HEK293T (cell line): ENCODE data around the gene IRF7.

Experiments
- CTCF ChIA-PET: fragments of 350-600 bp; formaldehyde crosslinking; extraction: SDS; loops from one replicate; lab custom pipeline; 2021; ENCODE audit warnings: antibody characterized with exemption, inconsistent platforms; lab: Yijun Ruan, JAX
- POLR2A ChIA-PET: fragments of 350-600 bp; formaldehyde crosslinking; extraction: SDS; loops from one replicate; lab custom pipeline; 2020; ENCODE audit warnings: antibody characterized with exemption, inconsistent platforms; lab: Yijun Ruan, JAX
- DNase-seq: peaks from one replicate; pipeline ENCODE4 v3.0.0; 2012; ENCODE audit warnings: mixed read lengths; ENCODE audit errors: extremely low spot score
- ARNT ChIP-seq: fragments of 450-650 bp; IDR thresholded peaks from 2 replicates; pipeline ENCODE4 v1.6.1; 2017; ENCODE audit warnings: mild to moderate bottlenecking
- BHLHE40 ChIP-seq: fragments of 450-650 bp; IDR thresholded peaks from 2 replicates; pipeline ENCODE4 v1.6.1; 2016; ENCODE audit warnings: mild to moderate bottlenecking, moderate library complexity, borderline replicate concordance
- CTBP1 ChIP-seq: fragments of 450-650 bp; IDR thresholded peaks from 2 replicates; pipeline ENCODE4 v1.6.1; 2016; ENCODE audit warnings: borderline replicate concordance
- ELF4 ChIP-seq: fragments of 450-650 bp; IDR thresholded peaks from 2 replicates; pipeline ENCODE4 v1.6.1; 2017; ENCODE audit warnings: antibody characterized with exemption
- FOXA1 ChIP-seq: fragments of 450-650 bp; IDR thresholded peaks from 2 replicates; pipeline ENCODE4 v1.6.1; 2016; ENCODE audit warnings: mild to moderate bottlenecking
- FOXK2 ChIP-seq: fragments of 450-650 bp; IDR thresholded peaks from 2 replicates; pipeline ENCODE4 v1.6.1; 2016; ENCODE audit warnings: mild to moderate bottlenecking
- FOXM1 ChIP-seq: fragments of 450-650 bp; IDR thresholded peaks from 2 replicates; pipeline ENCODE4 v1.6.1; 2017; ENCODE audit warnings: mild to moderate bottlenecking, borderline replicate concordance
- HDGF ChIP-seq: fragments of 450-650 bp; IDR thresholded peaks from 2 replicates; pipeline ENCODE4 v1.6.1; 2017; ENCODE audit warnings: antibody characterized with exemption, borderline replicate concordance
- L3MBTL2 ChIP-seq: fragments of 450-650 bp; conservative IDR thresholded peaks from 2 replicates; pipeline ENCODE4 v1.6.1; 2016; ENCODE audit warnings: mild to moderate bottlenecking
- LEF1 ChIP-seq: fragments of 450-650 bp; IDR thresholded peaks from 2 replicates; pipeline ENCODE4 v1.6.1; 2017; ENCODE audit warnings: mild to moderate bottlenecking, borderline replicate concordance
- NFRKB ChIP-seq: fragments of 450-650 bp; IDR thresholded peaks from 2 replicates; pipeline ENCODE4 v1.6.1; 2016; ENCODE audit warnings: mild to moderate bottlenecking, moderate library complexity
- PKNOX1 ChIP-seq: fragments of 450-650 bp; IDR thresholded peaks from 2 replicates; pipeline ENCODE4 v1.6.1; 2016
- SP1 ChIP-seq: fragments of 450-650 bp; IDR thresholded peaks from 2 replicates; pipeline ENCODE4 v1.6.1; 2017
- SUZ12 ChIP-seq: fragments of 450-650 bp; IDR thresholded peaks from 2 replicates; pipeline ENCODE4 v1.6.1; 2016; ENCODE audit warnings: mild to moderate bottlenecking
- TARDBP ChIP-seq: fragments of 450-650 bp; IDR thresholded peaks from 2 replicates; pipeline ENCODE4 v1.6.1; 2016
- ZNF384 ChIP-seq: fragments of 450-650 bp; IDR thresholded peaks from 2 replicates; pipeline ENCODE4 v1.6.1; 2016

The IRF7 gene

GRCh38 chr11:635945-636510 lies 20.3 kb upstream of the IRF7 start:
- no peak for DNase-seq
- ChIA-PET CTCF (interaction anchor here (0.6 kb wide), 1 partner anchor 58 kb away, joined by 3 read pairs; no protein-coding TSS in a partner anchor), POLR2A (no interaction called here)
- TF ChIP-seq BHLHE40 = no peak
- TF ChIP-seq FOXA1 = no peak
- TF ChIP-seq LEF1 = no peak
- no peak for TF ChIP-seq TARDBP

GRCh38 chr11:630871-631270 lies 15.1 kb upstream of the IRF7 start:
- DNase-seq = no peak
- ChIA-PET POLR2A (no interaction called here), CTCF (no interaction called here)
- no peak for TF ChIP-seq CTBP1
- no peak for TF ChIP-seq HDGF
- TF ChIP-seq PKNOX1 = no peak
- no peak for TF ChIP-seq SP1
- no peak for TF ChIP-seq TARDBP
- TF ChIP-seq BHLHE40 = no peak
- no peak for TF ChIP-seq ARNT
- TF ChIP-seq ZNF384 = no peak
- TF ChIP-seq FOXK2 = no peak
- TF ChIP-seq LEF1 = no peak
- TF ChIP-seq ELF4 = no peak
- no peak for TF ChIP-seq SUZ12
- no peak for TF ChIP-seq L3MBTL2

GRCh38 chr11:629237-629583 lies 13.5 kb upstream of the IRF7 start:
- ChIA-PET CTCF (no interaction called here), POLR2A (no interaction called here)
- TF ChIP-seq ARNT (no peak), PKNOX1 (no peak)
- DNase-seq = no peak

- no peak for TF ChIP-seq ZNF384
- no peak for TF ChIP-seq FOXA1
- no peak for TF ChIP-seq TARDBP
- TF ChIP-seq SP1 = no peak
- no peak for TF ChIP-seq PKNOX1
- no peak for TF ChIP-seq SUZ12
- TF ChIP-seq CTBP1 = no peak
- no peak for TF ChIP-seq LEF1
- no peak for TF ChIP-seq ARNT
- no peak for TF ChIP-seq L3MBTL2
- TF ChIP-seq FOXM1 = no peak
- no peak for TF ChIP-seq NFRKB
- TF ChIP-seq ELF4 = no peak
- TF ChIP-seq HDGF = no peak
- TF ChIP-seq FOXK2 = no peak
- TF ChIP-seq BHLHE40 = no peak
- CTCF ChIA-PET = no interaction called here
- DNase-seq = no peak
- POLR2A ChIA-PET = no interaction called here
These were observed 12.3 kb upstream of the IRF7 start for GRCh38 chr11:628056-628455.

- ChIA-PET CTCF (no interaction called here), POLR2A (no interaction called here)
These were observed 11.5 kb upstream of the IRF7 start for GRCh38 chr11:627308-627576.

More at GRCh38 chr11:627308-627576, 11.5 kb upstream of the IRF7 start:
- DNase-seq = no peak
- no peak for TF ChIP-seq SP1
- TF ChIP-seq L3MBTL2 = no peak
- TF ChIP-seq HDGF = no peak
- no peak for TF ChIP-seq BHLHE40
- TF ChIP-seq ARNT = no peak
- TF ChIP-seq TARDBP = no peak
- no peak for TF ChIP-seq SUZ12
- TF ChIP-seq NFRKB = no peak
- no peak for TF ChIP-seq PKNOX1
- no peak for TF ChIP-seq CTBP1
- no peak for TF ChIP-seq FOXM1
- TF ChIP-seq ZNF384 = no peak
- no peak for TF ChIP-seq FOXK2
